Colon (tissue), 2 donors: Measurements from ENCODE around the gene NUMBL.
"Not testable (repeated sequence)": the region's sequence is repeated elsewhere in the genome, so short reads cannot be mapped to it uniquely, and the experiment has no call there.

ENCODE experiments used
- FAIRE-seq: peaks from 2 replicates; lab custom pipeline; 2012; peaks lifted over from hg19 to GRCh38; lab: Jason Lieb, UNC
- donor health status: control.
- donor health status: control.

NUMBL gene

DNA sequence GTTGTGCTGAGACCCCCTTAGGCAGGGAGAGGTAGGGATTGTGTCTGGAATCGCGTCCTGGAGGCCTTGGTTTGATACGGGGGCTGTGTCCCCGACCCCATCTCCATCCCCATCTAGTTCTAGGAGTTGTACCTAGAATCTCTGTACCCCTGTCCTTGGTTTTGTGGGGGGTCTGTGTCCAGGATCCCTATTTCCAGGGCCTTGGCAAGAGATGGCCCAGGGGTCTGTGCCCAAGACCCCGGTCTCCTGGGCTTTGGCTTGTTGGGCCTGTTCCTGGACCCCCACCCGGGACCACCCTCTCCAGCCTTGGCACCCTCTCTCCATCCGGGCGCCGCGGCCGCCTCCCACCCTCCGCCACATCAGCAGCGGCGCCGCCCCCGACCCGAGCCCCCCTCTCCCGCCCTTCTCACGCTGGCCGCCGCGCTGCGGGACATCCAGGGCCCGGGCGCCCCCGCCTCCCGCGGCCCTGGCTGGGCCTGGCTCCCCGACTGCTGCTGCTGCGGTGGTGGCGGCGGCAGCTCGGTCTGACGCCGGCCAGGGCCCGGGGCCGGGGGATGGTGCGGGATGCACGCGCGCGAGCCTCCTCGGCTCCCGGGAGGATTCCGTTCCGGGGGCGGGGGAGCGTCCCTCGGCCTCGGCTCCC is at the start of gene NUMBL:
Gene NUMBL, minus strand, starts transcription at position 602 of the 643 bp plus-strand sequence. Its CDS starts 168 bp downstream, at position 434.
- no peak for FAIRE-seq

DNA sequence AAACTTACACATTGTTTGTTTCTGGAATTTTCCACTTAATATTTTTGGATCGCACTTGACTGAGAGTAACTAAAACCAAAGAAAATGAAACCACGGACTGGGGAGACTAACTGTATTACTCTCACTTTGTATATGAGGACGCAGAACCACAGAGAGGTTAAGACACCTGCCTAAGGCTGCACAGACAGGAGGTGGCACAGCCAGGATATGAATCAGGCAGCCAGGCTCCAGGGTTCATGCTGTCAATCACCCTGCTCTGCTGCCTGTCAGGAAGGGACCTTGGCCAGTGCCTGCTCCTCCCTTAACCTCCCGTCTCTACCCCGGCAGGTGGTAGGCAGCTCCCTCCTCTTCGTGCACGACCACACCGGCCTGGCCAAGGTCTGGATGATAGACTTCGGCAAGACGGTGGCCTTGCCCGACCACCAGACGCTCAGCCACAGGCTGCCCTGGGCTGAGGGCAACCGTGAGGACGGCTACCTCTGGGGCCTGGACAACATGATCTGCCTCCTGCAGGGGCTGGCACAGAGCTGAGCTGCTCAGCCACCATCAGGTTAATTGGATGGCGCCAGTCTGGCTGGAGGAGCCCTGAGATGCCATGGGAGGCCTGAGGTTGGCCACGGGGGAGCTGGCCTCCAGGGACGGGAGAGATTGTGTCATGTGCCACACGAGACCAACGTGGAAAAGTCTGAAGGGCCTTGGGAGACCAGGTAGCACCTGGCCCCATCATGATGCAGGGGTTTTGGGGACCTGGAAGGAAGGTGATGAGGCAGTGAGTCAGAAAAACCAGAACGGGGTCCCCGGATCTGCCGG is 48.8 kb upstream of the NUMBL start:
- no peak for FAIRE-seq

DNA sequence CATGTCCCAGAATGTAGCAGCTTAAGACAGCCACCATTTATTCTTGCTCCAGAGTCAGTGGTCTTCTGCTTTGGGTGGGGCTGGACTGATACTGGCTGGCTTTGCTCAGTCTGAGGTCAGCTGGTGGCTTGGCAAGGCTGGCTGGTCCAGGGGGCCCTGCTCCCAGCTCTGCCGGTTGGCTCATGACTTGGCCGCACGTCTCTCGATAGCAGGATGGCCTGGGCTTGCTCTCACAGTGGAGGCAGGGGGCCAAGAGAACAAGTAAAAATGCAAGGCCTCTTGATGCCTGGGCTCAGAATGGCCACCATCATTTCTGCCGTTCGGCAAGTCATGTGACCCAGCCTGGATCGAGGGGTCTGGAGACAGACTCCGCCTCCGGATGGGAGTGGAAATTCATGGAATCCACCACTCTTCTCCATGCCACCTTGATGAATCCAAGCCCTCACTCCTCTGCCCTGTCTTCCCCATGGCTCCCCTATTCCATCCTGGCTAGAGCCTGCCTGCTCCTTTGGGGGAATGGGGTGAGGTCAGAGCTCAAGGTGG is 46.7 kb upstream of the NUMBL start:
- no peak for FAIRE-seq

GRCh38 chr19:40736661-40737060 is 46.2 kb upstream of the NUMBL start:
- no peak for FAIRE-seq

DNA sequence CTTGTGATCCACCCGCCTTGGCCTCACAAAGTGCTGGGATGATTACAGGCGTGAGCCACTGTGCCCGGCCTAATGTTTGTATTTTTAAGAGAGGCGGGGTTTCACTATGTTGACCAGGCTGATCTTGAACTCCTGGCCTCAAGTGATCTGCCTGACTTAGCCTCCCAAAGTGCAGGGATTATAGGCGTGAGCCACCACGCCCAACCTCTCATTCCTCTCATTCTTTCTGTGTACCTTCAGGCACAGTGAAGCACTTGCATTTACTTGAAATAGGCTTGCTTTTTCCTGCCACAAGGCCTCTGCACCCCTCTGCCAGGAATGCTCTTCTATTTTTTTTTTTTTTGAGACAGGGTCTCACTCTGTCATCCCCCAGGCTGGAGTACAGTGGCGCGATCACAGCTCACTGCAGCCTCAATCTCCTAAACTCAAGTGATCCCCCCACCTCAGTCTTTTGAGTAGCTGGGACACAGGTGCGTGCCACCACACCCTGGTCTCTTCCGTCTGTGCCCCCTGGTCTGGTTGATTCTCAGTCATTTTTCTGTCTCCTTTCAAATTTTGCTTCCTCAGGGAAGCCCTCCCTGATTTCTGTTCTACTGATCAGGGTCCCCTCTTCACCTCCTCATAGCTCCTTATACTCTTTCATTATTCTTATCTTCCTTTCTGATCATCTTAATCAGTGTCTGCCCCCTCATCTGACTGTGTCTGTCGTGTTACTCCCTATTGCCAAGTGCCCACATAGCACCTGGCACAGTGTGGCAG is 44.7 kb upstream of the NUMBL start:
- FAIRE-seq, result no peak

DNA sequence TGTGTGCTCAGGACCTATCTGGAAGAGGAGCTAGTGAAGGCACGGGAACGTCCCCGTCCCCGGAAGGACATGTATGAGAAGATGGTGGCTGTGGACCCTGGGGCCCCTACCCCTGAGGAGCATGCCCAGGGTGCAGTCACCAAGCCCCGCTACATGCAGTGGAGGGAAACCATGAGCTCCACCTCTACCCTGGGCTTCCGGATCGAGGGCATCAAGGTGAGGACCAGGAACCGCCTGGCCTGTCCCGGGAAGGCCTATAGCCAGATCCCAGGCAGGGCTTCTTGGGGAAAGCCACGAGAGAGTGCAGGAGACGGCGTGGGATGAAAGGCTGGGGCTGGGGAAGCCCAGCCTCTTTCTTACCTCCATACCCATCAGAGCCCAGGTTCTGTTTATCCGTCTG is 42.7 kb upstream of the NUMBL start:
- no peak for FAIRE-seq

DNA sequence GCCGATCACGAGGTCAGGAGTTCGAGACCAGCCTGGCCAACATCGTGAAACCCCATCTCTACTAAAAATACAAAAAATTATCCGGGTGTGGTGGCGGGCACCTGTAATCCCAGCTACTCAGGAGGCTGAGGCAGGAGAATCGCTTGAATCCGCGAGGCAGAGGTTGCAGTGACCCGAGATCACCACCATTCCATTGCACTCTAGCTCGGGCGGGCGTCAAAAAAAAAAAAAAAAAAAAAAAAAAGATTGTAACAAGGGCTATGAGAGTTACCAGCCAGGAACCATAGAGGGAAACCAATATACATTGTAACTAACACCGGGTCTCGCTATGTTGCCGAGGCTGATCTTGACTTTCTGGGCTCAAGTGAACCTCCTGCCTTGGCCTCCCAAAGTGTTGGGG is 41.9 kb upstream of the NUMBL start:
- not testable (repeated sequence) for FAIRE-seq

GRCh38 chr19:40730065-40730464 is 39.6 kb upstream of the NUMBL start:
- not testable (repeated sequence) for FAIRE-seq

DNA sequence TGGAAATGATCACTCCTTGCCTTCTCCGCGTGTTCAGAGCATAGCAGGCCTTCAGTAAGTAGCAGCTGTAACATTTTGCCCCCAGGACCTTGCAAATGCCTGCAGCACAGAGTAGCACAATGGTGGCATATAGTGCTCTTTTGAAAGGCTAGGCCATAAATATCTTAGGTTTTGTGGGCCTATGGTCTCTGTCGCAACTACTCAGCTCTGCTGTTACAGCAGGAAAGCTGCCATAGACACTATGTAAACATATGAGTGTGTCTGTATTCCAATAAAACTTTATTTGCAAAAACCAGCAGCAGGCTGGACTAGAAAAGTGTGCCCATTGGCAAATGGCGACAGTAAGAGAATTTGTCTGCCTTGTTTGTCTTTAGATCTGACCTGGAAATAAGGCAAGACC is 35.8 kb upstream of the NUMBL start:
- no peak for FAIRE-seq

- FAIRE-seq, result no peak
These were observed 34.4 kb upstream of the NUMBL start for GRCh38 chr19:40724855-40725254.

GRCh38 chr19:40724315-40724714 is 33.9 kb upstream of the NUMBL start:
- FAIRE-seq, result no peak

- FAIRE-seq, result no peak
These were observed 33.3 kb upstream of the NUMBL start for GRCh38 chr19:40723661-40724254.

- FAIRE-seq, result no peak
These were observed 31.6 kb upstream of the NUMBL start for GRCh38 chr19:40721936-40722661.

DNA sequence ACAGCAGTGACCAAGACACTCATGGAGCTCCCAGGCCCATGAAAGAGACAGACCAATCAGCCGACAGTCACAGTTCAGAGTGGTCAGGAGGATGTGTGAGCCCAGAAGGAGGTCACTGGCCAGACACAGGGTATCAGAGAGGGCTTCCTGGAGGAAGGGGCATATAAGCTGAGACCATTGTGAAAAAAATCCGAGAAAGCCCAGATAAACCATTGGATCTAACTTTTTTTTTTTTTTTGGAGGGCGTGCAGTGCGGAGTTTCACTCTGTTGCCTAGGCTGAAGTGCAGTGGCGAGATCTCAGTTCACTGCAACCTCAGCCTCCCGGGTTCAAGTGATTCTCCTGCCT is 30.7 kb upstream of the NUMBL start:
- FAIRE-seq, result no peak

- FAIRE-seq, result no peak
These were observed 29.0 kb upstream of the NUMBL start for GRCh38 chr19:40719414-40719894.

DNA sequence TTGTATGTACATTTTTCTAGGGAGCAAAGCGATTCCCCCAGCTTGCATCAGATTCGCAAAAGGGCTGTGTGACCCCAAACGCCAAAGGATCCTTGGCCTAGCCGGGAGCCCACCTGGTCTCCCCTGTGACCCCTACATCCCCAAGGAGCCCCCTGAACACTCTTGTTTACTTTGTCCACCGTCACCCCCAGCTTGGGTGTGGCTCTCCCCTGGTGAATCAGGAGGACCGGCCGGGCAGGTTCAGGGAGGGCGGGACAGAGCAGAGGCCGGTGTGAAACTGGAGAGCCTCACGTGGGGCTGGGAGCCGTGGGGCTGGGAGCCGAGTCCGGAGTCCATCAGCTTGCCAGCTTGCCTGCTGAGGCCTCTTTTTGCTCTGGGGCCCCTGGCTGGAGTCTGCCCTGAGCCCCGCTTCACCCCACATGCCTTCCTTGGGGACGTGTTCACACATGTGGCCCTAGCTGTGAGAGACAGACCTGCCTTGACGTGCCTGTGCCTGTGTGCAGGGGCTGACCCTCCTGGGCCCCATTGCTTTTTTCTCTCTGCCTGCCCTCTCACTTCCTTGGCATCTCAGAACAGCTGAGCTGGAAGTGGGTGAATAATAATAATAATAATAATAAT is 28.4 kb upstream of the NUMBL start:
- no peak for FAIRE-seq

- no peak for FAIRE-seq
These were observed 27.7 kb upstream of the NUMBL start for GRCh38 chr19:40717880-40718773.

- no peak for FAIRE-seq
These were observed 27.0 kb upstream of the NUMBL start for GRCh38 chr19:40717325-40717879.

DNA sequence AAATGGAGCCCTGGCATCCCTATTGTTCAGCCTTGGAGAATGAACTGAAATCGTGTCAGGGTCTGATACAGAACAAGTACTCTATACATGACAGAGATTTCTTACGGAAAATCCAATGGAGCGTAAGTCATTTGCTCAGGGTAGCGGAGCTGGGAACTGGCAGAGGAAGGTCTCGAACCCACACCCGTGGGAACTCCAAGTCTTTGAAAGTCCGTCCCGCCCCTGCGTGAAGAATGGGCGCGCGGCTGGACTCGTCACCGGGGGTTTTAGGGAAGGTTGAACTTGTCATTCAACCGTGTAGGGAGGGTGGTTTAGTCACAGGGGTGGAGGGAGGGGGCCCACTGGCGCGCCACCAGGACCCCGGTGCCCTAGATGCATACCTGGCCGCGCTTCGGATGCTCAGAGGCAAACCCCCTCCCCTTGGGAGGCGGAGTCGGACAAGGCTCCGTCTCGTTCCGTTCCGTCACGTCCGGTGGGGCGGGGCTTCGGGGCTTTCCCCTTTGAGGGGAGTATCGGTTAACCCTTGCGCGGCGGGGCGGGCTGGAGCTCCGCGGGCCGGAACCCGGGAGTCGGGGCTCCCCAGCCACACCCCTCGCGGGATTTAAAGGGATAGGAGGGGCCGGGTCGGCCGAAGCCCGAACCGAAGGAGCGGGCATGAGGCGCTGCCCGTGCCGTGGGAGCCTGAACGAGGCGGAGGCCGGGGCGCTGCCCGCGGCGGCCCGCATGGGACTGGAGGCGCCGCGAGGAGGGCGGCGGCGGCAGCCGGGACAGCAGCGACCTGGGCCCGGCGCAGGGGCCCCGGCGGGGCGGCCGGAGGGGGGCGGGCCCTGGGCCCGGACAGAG is 26.3 kb upstream of the NUMBL start, which contains the start of the genes COQ8B and ITPKC:
Gene COQ8B, minus strand, starts transcription at position 405 of the 843 bp plus-strand sequence. CDS start 2,254 bp downstream, outside the sequence.
Gene ITPKC, plus strand, starts transcription at position 631 of the 843 bp plus-strand sequence. Its CDS starts 24 bp downstream, at position 655.
- no peak for FAIRE-seq
